OCI-M2 (cell line): ENCODE measurements around the gene CNTFR.

Experiments used
- DNase-seq: peaks from one replicate; lab custom pipeline; 2025; ENCODE audit not compliant: unreplicated experiment; lab: John Stamatoyannopoulos, UW

CNTFR gene

DNA sequence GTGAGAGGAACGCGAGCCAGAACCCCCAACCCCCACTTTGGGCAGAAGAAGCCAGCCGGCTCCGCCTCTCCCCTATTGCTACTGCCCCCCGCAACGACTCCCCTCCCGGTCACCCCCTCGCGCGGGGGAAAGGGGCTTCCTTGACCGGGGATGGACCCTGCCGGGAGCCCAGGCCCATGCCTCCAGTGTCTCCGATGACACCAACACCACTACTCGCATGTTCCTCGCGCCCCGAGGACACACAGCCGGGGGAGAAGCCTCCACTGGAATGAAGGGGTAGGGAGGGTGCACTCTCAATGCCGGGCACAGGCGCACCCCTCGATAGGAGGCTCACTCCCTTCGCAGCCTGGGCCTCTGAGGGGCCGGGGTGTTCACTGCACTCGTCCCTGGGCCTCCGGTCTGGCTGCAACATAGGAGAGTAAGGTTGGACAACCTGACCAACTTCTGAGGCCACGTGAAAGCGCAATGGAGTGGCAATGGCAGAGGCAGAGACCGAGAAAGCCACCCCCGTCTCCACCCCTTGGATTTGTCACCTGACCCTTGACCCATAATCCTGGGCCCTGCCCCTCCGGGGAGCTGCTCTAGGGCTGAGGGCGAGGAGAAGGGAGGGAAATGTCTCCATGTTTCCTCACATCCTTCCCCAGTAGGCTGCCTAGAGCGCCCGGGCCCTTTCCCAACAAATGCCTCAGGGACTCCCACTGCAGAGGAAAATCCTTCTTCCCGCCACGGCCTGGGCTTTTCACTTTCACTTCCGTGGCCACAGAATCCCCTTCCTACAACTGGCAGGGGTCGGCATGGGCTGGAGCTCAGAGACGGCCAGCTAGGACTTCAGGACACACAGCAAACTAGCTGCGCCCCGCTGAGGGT is 1.1 kb upstream of the CNTFR start:
- DNase-seq, result no peak

DNA sequence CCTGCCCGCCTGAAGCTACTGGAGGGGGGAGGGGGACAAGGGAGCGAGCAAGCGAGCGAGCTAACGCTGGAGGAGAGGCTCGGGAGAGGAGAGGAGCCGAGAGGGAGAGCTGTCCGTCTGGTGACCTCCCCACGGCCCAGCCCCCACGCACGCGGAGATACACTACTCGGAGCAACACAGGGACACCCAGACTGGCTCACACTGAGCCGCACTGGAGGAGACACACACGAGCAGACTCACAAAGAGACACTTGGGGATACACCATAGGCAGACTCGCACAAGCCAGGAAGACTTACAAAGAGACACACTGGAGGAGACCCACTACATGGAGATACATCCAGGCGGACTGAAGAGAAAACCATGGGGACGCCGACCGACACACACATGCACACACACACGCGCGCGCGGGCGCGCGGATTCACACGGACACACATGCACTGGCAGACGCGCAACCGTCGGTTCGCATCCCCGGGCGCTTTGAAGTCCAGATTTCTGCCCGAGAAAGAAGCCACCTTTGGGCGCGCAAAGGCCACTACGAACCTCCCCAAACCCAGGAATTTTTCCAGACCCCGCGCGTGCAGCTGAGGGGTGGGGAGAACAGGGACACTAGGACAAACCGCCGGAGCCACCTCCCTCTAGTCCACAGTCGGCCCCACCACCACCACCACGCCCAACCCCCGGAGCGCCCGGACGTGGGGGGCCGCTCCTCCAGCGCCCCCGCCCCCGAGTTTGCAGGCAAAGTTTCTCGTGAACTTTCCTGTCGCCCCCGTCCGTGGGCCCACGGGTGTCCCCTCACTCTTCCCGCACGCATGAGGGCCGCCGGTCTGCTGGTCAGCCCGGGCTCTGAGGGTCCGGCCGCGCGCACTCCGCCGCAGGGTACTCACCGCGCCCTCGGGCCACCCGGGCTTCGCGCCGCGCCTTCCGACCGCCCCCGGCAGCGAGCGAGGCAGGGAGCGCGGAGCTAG is 571 bp downstream of the CNTFR start:
- DNase-seq, result no peak

DNA sequence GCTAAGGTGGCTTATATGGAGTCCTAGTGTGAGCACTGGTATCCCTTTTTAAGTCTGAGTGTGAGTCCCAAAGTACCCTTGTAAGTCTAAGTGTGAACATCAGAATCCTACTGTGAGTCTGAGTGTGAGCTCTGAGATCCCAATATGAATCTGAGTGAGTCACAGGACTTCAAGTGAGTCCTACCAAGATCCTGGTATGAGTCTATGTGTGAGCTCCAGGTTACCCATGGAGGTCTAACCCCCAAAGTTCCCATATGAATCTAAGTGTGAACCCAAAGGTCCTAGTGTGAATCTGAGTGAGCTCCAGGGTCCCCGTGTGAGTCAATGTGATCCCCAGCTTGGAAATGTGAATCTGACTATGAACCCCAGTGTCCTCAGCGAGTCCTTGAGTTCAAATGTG is 2.3 kb downstream of the CNTFR start:
- no peak for DNase-seq

DNA sequence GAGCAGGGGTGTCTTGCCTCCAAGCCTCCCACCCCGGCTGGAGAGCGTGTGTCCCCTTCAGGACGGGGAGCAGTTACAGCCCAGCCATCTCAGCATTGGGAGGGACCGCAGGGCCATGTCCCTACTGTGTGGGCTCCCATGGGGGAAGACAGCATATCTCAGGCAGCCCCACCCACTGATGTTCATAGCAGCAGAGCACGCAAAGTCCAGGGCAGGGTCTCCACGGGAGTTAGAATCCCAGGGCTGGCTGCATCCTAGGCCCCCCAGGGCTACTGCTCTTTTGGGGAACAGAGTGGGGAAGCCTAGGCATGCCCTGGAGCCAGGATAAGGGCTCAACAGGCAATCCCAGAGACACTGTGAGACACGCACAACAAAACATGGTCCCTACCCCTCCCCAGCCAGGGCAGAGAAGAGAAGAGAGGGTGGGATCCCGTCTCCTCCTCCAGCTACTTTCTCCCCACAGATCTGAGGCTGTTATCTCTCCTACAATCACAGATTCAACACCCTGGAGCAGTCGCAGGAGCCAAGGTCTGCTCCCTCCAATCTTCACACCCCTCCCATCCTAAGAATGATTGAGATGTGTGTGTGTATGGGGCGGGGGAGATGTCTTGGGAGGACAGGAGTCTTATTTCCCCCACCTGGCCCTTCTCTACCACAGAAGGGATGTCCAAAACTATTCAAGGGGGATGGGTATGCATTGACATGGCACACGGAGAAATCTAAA is 3.4 kb downstream of the CNTFR start:
- DNase-seq, result no peak

DNA sequence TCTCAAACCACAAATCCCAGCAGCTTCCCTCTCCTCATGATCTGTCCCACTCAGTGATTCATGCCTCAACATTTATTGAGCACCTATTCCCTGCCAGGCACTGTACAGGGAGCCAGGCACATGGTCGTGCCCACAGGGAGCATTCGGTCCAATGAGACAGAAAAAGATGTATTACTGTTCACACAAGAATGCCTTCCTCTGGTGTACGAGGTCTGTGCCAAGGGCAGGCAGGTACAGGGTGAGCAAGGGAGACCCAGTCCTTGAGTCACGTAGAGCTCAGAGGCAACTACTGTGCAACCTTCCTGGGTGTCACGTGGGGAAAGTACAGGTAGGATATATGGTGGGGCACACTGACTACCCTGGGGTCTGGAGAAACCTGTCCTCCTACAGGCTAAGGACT is 4.6 kb downstream of the CNTFR start:
- DNase-seq, result no peak

DNA sequence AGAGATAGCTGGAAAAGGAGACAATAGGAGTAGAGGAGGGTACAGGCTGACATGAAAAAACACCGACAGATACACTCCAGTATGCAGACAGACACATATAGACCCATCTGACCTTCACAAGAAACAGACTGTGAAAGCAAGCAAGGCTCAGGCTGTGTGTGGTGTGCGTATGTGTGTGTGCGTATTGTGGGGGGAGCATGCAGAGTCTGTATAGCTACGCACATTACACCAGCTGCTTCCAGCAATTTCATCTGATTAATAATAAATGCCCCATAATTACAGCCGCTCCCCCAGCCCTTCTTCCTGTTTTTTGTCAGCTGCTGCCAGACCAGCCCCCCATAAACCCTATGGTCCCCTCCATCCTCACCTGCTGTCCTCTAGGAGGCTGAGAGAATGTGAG is 6.7 kb downstream of the CNTFR start:
- DNase-seq, result no peak

DNA sequence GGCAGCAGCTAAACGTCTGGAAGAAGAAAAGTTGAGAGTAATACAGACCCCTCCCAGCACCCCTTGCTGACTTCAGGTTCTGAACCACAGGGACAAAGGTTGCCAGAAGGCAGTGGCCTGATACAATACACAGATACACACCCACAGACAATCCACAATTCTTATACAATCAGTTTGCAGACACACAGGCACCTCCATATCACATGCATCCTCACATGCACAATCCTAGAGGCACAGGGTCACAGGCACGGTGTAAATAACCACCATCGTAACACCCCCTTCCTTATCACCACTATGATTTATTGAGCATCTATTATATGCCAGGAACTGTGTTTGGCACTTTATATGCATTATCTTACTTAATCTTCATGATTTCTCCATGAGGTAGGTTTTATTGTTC is 8.2 kb downstream of the CNTFR start:
- no peak for DNase-seq

DNA sequence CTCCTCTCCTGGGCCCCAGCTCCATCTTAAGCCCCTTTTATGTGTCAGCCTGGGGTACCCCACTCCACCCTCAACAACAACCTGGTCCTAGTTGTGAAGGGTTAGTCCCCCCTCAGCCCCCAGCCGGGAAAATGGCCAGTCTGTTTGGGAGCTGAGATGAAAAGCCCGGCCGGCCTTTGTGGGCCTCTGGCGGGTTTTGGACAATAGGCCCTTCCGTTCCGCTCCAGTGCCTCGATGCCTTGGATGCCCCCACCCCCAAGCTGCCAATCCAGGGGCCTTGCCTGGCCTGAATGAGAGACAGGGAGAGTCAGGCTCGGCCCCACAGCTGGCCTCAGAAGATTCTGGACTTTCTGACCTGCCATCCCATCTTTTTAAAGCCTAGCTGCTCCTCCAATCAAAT is 9.2 kb downstream of the CNTFR start:
- DNase-seq, result no peak

DNA sequence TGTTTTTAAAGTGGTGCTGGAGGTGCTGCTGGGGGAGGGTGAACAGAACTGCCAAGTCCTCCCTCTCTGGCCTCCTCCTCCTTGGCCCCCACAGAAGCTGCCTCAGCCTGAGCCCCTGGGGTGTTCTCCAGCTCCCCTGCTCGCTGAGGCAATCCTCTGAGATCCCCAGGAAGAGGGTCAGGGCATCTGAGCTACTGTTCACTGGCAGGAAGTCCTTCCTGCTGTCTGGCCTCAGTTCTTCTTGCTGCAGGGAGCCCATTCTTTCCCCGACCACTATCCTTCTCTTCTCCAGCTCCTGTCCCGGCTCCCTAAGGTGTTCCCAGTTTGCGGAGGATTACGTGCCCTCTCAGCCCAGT is 9.7 kb downstream of the CNTFR start:
- no peak for DNase-seq

DNA sequence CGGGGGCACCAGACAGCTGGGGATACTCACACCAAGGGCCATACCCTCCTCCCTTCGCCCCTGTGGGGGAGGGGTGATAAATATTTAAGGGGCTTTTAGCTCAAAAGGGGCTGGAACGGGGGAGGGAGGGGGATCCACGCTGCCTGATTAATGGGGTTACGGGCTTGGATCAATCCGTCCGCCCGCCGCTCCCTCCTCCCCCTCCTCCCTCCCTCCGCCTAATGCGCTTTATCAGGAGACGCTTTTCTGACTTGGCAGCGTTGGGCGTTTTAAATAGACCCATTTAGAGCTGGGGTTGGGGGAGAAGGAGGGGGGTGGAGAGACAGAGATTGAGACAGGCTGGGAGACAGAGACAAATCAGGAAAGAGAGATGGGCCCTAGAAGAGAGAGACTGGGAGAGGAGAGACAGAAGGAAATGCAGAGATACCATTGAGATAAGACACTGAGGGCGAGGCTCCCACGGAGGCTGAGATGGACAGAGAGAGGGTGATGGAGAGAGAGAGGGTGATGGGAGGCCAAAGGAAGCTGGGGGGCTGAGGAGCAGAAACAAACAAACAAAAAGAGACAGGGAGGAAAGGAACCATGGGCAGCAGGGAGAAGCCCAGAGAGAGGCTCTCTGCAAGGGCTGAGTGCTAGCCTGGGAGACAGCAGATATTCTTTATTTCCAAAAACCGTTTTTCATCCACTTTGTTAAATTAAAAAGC is 10.3 kb downstream of the CNTFR start:
- no peak for DNase-seq

DNA sequence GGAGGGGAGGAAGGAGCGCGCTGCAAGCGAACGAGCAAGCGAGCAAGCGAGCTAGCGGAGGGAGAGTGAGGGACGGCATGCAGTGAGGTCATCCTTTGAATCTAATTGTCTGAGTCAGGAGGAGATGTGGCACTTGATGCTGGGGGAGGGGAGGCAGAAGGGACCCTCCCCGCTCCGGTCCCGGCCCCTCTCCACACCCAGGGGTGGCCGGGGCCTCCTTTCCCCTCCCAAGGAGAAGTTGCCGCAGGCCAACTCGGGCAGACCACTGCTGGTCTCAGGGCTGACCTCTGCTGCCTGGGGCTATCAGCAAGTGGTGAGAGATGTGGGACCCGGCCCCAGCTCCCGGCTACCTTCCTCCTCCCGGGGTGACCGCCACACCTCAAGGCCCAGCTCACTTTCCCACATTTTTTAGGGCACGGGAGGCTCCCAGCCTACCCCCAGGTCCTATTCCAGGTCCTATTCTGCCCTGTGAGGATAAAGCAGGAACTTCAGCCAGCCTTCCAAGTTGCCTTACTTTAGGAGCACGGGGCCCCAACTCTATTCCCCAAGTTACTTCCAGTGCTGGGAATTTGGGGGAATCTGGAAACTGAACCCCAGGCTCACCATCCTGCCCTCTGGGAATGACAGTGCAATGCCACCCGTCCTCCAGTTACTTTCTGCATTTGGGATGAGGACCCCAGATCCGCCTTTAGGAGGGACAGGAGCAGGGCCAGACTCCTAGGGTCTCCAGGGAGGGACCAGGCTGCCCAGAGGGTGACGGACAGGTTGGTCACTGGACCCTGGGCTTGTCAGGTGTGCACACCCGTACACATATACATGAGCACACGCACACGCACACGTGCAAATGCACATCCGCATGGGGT is 11.1 kb downstream of the CNTFR start:
- no peak for DNase-seq

DNA sequence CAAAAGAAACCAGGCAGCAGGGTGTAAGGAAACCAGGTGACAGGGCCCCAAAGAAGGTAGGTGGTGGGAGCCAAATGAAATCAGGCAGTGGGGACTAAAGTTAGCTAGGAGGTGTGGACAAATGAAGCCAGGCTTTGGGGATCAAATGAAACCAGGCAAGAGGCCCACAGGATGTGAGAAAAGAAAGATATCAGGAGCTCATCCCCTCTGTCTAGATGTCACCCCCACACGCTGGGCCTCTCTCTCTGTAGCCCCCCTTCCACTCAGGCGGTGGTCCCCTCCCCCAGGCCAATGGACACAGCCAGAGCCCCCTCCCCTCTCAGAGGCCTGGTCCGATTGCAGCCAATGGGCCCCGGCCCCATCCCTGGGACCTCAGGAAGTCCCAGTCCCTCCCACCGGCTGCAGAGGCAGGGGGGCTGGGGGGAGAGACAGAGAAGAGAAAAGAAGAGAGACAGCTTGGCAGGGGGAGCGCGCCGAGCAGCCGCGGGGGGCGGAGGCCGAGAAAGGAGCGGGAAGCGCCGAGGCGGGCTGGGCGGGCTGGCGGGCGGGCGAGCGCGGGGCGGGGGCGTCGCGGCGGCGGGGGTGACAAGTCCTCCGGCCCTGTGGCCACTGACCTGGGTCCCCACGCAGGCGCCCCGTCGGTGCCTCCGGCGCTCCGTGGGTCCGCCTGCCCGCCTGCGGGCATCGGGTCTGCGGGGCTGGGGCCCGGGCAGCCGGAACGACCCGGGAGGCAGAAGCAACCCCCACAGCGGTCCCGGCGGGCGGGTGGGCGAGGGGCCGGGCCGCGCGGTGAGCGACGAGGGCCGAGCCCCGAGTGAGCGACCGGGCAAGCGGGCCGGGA is 11.9 kb downstream of the CNTFR start:
- no peak for DNase-seq

DNA sequence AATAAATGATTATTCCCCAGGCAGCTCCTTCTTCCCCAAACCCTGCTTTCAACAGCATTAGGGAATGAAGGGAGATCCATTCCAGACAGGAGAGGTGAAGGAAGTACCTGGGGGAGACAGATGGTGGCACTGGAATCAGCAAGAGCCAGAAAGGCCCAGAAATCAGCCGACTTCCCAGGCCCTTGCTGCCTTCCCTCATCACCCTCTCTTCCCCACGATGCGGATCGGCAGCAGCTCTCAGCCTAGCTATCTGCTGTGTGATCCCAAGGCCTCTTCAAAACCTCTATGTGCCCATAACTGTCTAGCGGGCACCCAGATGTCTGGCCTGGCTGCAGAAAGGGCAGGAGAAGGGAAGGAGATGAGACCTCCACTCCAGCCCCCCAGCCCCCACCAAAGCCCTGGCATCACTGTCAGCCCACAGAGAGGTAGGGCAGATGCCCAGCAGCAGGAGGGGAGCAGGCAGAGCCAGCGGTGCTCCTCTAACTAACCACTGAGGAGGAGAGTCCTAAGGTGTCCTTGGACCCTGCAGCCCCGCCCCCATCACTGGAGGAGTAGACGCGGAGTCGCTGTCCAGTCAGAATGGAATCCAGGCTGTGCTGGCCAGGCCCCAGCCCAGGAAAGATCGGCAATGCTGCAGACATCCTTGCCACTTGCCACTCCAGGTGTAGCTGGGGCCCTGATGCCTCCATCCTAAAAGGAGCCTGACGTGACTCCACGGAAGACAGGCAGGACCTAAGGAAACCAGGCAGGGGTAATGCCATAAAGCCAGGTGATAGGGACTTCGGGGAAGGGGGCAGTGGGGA is 12.7 kb downstream of the CNTFR start:
- DNase-seq, result no peak

DNA sequence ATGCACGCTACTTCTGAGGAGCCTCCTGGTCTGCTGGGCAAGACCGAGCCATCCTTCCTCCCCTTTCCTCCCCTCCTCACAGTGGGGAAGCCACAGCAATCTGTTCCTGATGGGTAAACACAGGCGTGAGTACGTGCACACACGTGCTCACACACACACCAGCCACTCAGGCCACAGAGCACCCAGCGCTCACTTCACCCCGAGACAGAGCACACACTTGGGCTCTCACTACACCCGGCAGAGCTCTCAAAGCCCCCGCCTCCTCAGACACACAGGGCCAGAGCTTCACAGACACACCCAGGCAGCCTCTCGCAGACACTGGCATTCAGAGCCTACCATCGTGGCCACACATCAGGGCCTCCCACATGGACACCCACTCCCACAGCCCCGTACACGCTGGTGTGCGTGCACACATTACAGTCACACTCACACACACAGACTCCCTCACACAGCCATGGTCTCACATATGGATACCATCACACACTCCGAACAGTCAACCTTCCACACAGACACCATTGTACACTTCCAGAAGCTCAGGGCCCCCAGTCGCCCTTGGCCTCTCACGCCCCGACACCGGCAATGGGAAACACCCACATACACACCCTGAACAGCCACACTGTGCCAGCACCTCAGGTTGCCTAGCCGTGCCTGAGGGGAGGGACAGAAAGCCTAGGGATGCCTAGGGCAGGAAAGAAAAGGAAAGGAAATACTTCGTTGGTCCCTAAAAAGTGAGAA is 13.5 kb downstream of the CNTFR start:
- DNase-seq, result no peak

DNA sequence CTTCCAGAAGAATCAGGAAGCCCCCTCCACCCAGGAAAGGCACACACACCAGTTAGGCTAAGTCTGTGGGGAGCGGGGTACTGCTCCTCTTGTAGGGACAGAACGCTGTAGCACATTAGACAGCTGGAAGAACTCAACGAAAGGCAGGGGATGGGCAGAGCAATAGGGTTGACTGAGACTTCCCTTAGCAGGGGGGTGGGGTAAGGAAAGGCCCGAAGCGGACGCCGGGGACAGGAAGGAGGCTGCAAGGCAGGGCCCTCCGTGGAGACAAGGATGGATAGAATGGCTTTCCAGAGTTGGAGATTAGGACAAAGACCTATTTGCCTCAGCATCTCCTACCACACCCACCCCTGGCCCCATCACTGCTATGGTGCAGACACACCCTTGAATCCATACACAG is 14.3 kb downstream of the CNTFR start:
- DNase-seq, result no peak

DNA sequence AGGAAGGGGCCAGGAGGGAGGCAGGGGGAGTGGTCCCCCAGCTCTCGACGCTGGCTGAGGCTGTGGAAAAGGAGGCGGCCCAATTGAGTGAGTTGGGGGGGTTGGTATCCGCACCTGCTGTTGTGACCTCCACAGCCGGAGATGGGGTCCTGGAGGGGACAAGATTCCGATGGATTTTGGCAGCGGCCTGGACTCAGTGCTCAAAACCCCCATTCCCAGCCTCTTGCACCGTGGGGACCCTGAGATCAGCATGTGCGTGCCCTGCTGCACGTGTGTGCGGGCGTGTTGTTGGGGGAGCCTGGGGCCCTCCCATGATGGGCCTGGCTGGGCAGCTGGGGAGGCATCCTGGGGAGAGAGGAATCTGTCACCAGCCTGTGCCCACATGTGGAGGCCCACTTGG is 15.0 kb downstream of the CNTFR start:
- DNase-seq, result no peak

DNA sequence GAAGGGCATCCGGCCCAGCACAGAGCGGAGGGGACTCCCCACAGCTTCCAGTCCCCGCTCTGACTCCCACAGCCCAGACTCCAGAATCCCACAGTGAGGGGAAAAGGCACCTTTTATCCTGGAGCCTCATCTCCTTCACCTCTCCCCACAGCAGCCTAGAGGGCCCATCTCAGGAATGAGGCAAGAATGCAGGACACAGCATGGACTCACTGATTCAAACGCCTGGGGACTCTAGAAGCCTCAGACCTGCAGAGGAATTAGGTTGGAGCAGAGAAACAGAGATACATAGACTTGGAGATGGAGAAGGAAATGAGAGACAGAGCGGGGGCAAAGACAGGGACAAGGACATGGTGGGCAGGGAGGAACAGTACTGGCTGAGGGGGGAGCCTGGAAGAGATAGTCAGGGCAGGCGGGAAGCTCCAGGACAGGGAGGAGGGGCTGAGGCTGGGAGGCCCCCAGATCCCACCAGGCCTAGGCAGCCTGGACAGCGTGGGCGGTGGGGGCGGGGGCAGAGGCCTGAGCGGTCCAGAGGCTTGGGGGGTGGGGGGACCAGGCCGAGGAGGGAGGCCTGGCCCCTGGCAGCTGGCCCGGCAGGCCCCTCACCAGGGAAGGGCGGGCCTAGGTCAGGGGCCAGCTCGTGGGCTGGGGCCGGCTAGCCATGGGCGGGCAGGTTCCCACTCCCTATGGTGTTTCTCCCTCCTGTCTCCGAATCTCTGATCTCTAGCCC is 15.8 kb downstream of the CNTFR start:
- DNase-seq, result no peak
